Stimulated activated CD4-positive, alpha-beta T cell treated with anti-CD3 and anti-CD28 coated beads, TNF-alpha, amount 100 ng/mL, for 4 hours (primary cell): ENCODE measurements around the gene PRSS1.
"Not testable (repeated sequence)": the region's sequence is repeated elsewhere in the genome, so short reads cannot be mapped to it uniquely, and the experiment has no call there.

Source experiments
- DNase-seq, 3 experiments: peaks; one replicate each; pipeline ENCODE4 v3.0.0-alpha.2; 2020; ENCODE audit warnings: low read depth in 3 of 3

The PRSS1 gene

GRCh38 chr7:142773937-142774744 lies 24.9 kb downstream of the PRSS1 start:
- no peak for DNase-seq

GRCh38 chr7:142774826-142775225 lies 25.6 kb downstream of the PRSS1 start:
- DNase-seq = no peak

GRCh38 chr7:142775351-142776115 lies 26.3 kb downstream of the PRSS1 start:
- not testable (repeated sequence) for DNase-seq

GRCh38 chr7:142776206-142776844 lies 27.1 kb downstream of the PRSS1 start:
- DNase-seq = no peak

- not testable (repeated sequence) for DNase-seq
Observed at GRCh38 chr7:142776845-142777225, 27.6 kb downstream of the PRSS1 start.

GRCh38 chr7:142777318-142777717 lies 28.0 kb downstream of the PRSS1 start:
- DNase-seq = no peak

- peak in 2 of 3 experiments; percentile 58 to 63 for DNase-seq
Observed at GRCh38 chr7:142782922-142783900, 33.9 kb downstream of the PRSS1 start.

- DNase-seq = no peak
Observed at GRCh38 chr7:142784096-142784495, 34.8 kb downstream of the PRSS1 start.

GRCh38 chr7:142784716-142785115 lies 35.4 kb downstream of the PRSS1 start:
- DNase-seq = no peak

GRCh38 chr7:142785841-142786250 lies 36.6 kb downstream of the PRSS1 start:
- peak in 2 of 3 experiments; percentile 55 to 63 for DNase-seq

GRCh38 chr7:142787034-142787768 lies 37.9 kb downstream of the PRSS1 start:
- DNase-seq = no peak

- DNase-seq = no peak
Observed at GRCh38 chr7:142787783-142788182, 38.5 kb downstream of the PRSS1 start.

- no peak for DNase-seq
Observed at GRCh38 chr7:142788303-142789289, 39.3 kb downstream of the PRSS1 start.

GRCh38 chr7:142789441-142789840 lies 40.2 kb downstream of the PRSS1 start:
- no peak for DNase-seq

GRCh38 chr7:142790056-142790455 lies 40.8 kb downstream of the PRSS1 start:
- DNase-seq = no peak

- no peak for DNase-seq
Observed at GRCh38 chr7:142790555-142790954, 41.3 kb downstream of the PRSS1 start.

- DNase-seq = no peak
Observed at GRCh38 chr7:142791502-142791901, 42.2 kb downstream of the PRSS1 start.

- DNase-seq = no peak
Observed at GRCh38 chr7:142792129-142792528, 42.9 kb downstream of the PRSS1 start.

- DNase-seq = no peak
Observed at GRCh38 chr7:142792593-142792992, 43.3 kb downstream of the PRSS1 start.
